ENCODE results near the gene APBB2.

- no peak for TF ChIP-seq POLR2A (IDR thresholded peaks at IDR 0.05)
- peak; percentile 22 to 39 (median 33) for TF ChIP-seq CTCF (IDR thresholded peaks at IDR 0.05)
These were observed 297.5 kb downstream of the APBB2 start for GRCh38 chr4:40916880-40917279.
